Measurements from ENCODE around the gene TRIML1. TPM values are rescaled to one million over a fixed set of nuclear protein-coding genes. Genes with fewer than 3 reads are reported as not detected.

The TRIML1 gene
- total and polyA plus RNA-seq, 9 donors = not detected

- Histone ChIP-seq H3K27ac (no peak within 1 kb of the TSS), H3K4me3 (no peak within 1 kb of the TSS), H3K9me3 (no peaks in the 10 kb centered on the region), H3K4me1 (ENCODE audit: insufficient read depth) (no peaks in the 10 kb centered on the region), H3K36me3 (no peaks in the 10 kb centered on the region), H3K27me3 (no peaks in the 10 kb centered on the region)
- DNase-seq = no peak
- intact Hi-C loops (cut with DNase I) = no loop called here
- TF ChIP-seq EP300 (IDR thresholded peaks at IDR 0.05) = no peak
- TF ChIP-seq CTCF (IDR thresholded peaks at IDR 0.05) = no peak
- no peak for TF ChIP-seq POLR2A (IDR thresholded peaks at IDR 0.05)
- WGBS, 3 donors = 60 to 65% (median 63%) methylated on average over 11 of the region's 11 CpGs
Measured at GRCh38 chr4:188109157-188109755, 30.0 kb upstream of the TRIML1 start, which contains the start of gene TRIML2. TSS of gene TRIML2 (minus strand) at chr4:188109603. CDS start at chr4:188105368, 4,235 bp downstream.

GRCh38 chr4:188110036-188110435 is 29.2 kb upstream of the TRIML1 start:
- TF ChIP-seq EP300 (IDR thresholded peaks at IDR 0.05) = no peak
- TF ChIP-seq CTCF (IDR thresholded peaks at IDR 0.05) = no peak
- no peak for TF ChIP-seq POLR2A (IDR thresholded peaks at IDR 0.05)
- H3K27ac ChIP-seq = no peak overlapping the region
- WGBS, 3 donors = 25 to 45% (median 29%) methylated on average over 3 of the region's 3 CpGs
- no peaks in the 10 kb centered on the region for H3K27me3 ChIP-seq
- intact Hi-C loops (cut with DNase I) = no loop called here
- no peak overlapping the region for H3K4me3 ChIP-seq
- H3K4me1 ChIP-seq (ENCODE audit: insufficient read depth) = no peaks in the 10 kb centered on the region
- DNase-seq = no peak
- H3K36me3 ChIP-seq = no peaks in the 10 kb centered on the region
- no peaks in the 10 kb centered on the region for H3K9me3 ChIP-seq

GRCh38 chr4:188110741-188111471 is 28.3 kb upstream of the TRIML1 start:
- H3K9me3 ChIP-seq = no peaks in the 10 kb centered on the region
- no peak overlapping the region for H3K4me3 ChIP-seq
- 66 to 73% (median 70%) methylated on average over 7 of the region's 7 CpGs for WGBS, 3 donors
- no peaks in the 10 kb centered on the region for H3K27me3 ChIP-seq
- intact Hi-C loops (cut with DNase I) = no loop called here
- no peaks in the 10 kb centered on the region for H3K36me3 ChIP-seq
- TF ChIP-seq EP300 (IDR thresholded peaks at IDR 0.05) (no peak), POLR2A (IDR thresholded peaks at IDR 0.05) (no peak), CTCF (IDR thresholded peaks at IDR 0.05) (no peak)
- DNase-seq = no peak
- no peaks in the 10 kb centered on the region for H3K4me1 ChIP-seq (ENCODE audit: insufficient read depth)
- no peak overlapping the region for H3K27ac ChIP-seq

- Histone ChIP-seq H3K27me3 (no peaks in the 10 kb centered on the region), H3K27ac (no peak overlapping the region), H3K36me3 (no peaks in the 10 kb centered on the region), H3K9me3 (no peaks in the 10 kb centered on the region), H3K4me1 (ENCODE audit: insufficient read depth) (no peaks in the 10 kb centered on the region), H3K4me3 (no peak overlapping the region)
- no peak for DNase-seq
- TF ChIP-seq CTCF (IDR thresholded peaks at IDR 0.05) (no peak), EP300 (IDR thresholded peaks at IDR 0.05) (no peak), POLR2A (IDR thresholded peaks at IDR 0.05) (no peak)
- WGBS, 3 donors = 43 to 55% (median 54%) methylated on average over 6 of the region's 6 CpGs
- intact Hi-C loops (cut with DNase I) = no loop called here
Measured at GRCh38 chr4:188111955-188112354, 27.3 kb upstream of the TRIML1 start.

Measured in ovary (tissue), 9 donors.